ENCODE measurements around the gene CHST15. TPM values are rescaled to one million over a fixed set of nuclear protein-coding genes. Genes with fewer than 3 reads are reported as not detected.

CHST15 gene
- total and polyA plus RNA-seq, 7 experiments from 2014 or later = 0.27 to 43.3 (median 2.2) TPM

GRCh38 chr10:124010563-124011131 is 82.8 kb downstream of the CHST15 start:
- POLR2A ChIA-PET = no interaction called here
- Histone ChIP-seq H3K36me3 (ENCODE audit: control insufficient read depth in 2 of 3, insufficient read depth in 3 of 3, low read length in 3 of 3) (no peaks in the 10 kb centered on the region), H3K4me1 (ENCODE audit: control insufficient read depth in 2 of 2, insufficient read depth in 2 of 2, low read length in 2 of 2) (no peaks in the 10 kb centered on the region), H3K9me3 (ENCODE audit: control insufficient read depth in 2 of 3, low read length in 3 of 3) (peaks cover 0 to 9% (median 0%) of the 10 kb centered on the region in 3 experiments), H3K27me3 (ENCODE audit: control insufficient read depth in 2 of 2, insufficient read depth in 2 of 2, low read length in 2 of 2) (no peaks in the 10 kb centered on the region), H3K27ac (ENCODE audit: low read depth, low read length) (no peak overlapping the region), H3K4me3 (ENCODE audit: low read length) (no peak overlapping the region)
- ATAC-seq (no peak), DNase-seq (no peak)
- Mint-ChIP-seq H3K27ac (no peak overlapping the region), H3K4me3 (no peak overlapping the region), H3K4me1 (peaks cover 0 to 3% (median 0%) of the 10 kb centered on the region in 7 donors), H3K36me3 (peaks cover 0 to 10% (median 5%) of the 10 kb centered on the region in 5 donors), H3K27me3 (peaks cover 0 to 2% (median 0%) of the 10 kb centered on the region in 5 donors), H3K9me3 (peaks cover 0 to 18% (median 9%) of the 10 kb centered on the region in 11 donors)
- intact Hi-C loops (cut with micrococcal nuclease) = no loop called here
- CTCF ChIA-PET = no interaction called here

GRCh38 chr10:124010024-124010423 is 83.4 kb downstream of the CHST15 start:
- H3K4me1 ChIP-seq (ENCODE audit: control insufficient read depth in 2 of 2, insufficient read depth in 2 of 2, low read length in 2 of 2) = no peaks in the 10 kb centered on the region
- ChIA-PET POLR2A (no interaction called here), CTCF (no interaction called here)
- intact Hi-C loops (cut with micrococcal nuclease) = no loop called here
- Mint-ChIP-seq H3K4me3 (no peak overlapping the region), H3K9me3 (peaks cover 0 to 18% (median 9%) of the 10 kb centered on the region in 11 donors), H3K4me1 (peaks cover 0 to 4% (median 0%) of the 10 kb centered on the region in 7 donors), H3K36me3 (peaks cover 0 to 10% (median 5%) of the 10 kb centered on the region in 5 donors), H3K27ac (no peak overlapping the region), H3K27me3 (peaks cover 0 to 2% (median 0%) of the 10 kb centered on the region in 5 donors)
- no peaks in the 10 kb centered on the region for H3K36me3 ChIP-seq (ENCODE audit: control insufficient read depth in 2 of 3, insufficient read depth in 3 of 3, low read length in 3 of 3)
- no peak for ATAC-seq
- peaks cover 0 to 9% (median 0%) of the 10 kb centered on the region in 3 experiments for H3K9me3 ChIP-seq (ENCODE audit: control insufficient read depth in 2 of 3, low read length in 3 of 3)
- H3K4me3 ChIP-seq (ENCODE audit: low read length) = no peak overlapping the region
- no peak overlapping the region for H3K27ac ChIP-seq (ENCODE audit: low read depth, low read length)
- DNase-seq = no peak
- H3K27me3 ChIP-seq (ENCODE audit: control insufficient read depth in 2 of 2, insufficient read depth in 2 of 2, low read length in 2 of 2) = no peaks in the 10 kb centered on the region

- POLR2A ChIA-PET = no interaction called here
- DNase-seq = no peak
- H3K27me3 Mint-ChIP-seq = peaks cover 0 to 2% (median 0%) of the 10 kb centered on the region in 5 donors
Observed at GRCh38 chr10:124009231-124010015, 84.0 kb downstream of the CHST15 start.

GRCh38 chr10:124008681-124009080 is 84.7 kb downstream of the CHST15 start:
- Mint-ChIP-seq H3K4me1 (peaks cover 0 to 6% (median 0%) of the 10 kb centered on the region in 7 donors), H3K27me3 (peaks cover 0 to 2% (median 0%) of the 10 kb centered on the region in 5 donors), H3K9me3 (peaks cover 0 to 12% (median 4%) of the 10 kb centered on the region in 11 donors), H3K36me3 (peaks cover 0 to 8% (median 1%) of the 10 kb centered on the region in 5 donors), H3K27ac (no peak overlapping the region), H3K4me3 (no peak overlapping the region)
- no peaks in the 10 kb centered on the region for H3K27me3 ChIP-seq (ENCODE audit: control insufficient read depth in 2 of 2, insufficient read depth in 2 of 2, low read length in 2 of 2)
- H3K36me3 ChIP-seq (ENCODE audit: control insufficient read depth in 2 of 3, insufficient read depth in 3 of 3, low read length in 3 of 3) = no peaks in the 10 kb centered on the region
- ChIA-PET CTCF (no interaction called here), POLR2A (no interaction called here)
- ATAC-seq (no peak), DNase-seq (no peak)
- no peak overlapping the region for H3K4me3 ChIP-seq (ENCODE audit: low read length)
- H3K27ac ChIP-seq (ENCODE audit: low read depth, low read length) = no peak overlapping the region
- H3K4me1 ChIP-seq (ENCODE audit: control insufficient read depth in 2 of 2, insufficient read depth in 2 of 2, low read length in 2 of 2) = no peaks in the 10 kb centered on the region
- intact Hi-C loops (cut with micrococcal nuclease) = no loop called here
- peaks cover 0 to 7% (median 0%) of the 10 kb centered on the region in 3 experiments for H3K9me3 ChIP-seq (ENCODE audit: control insufficient read depth in 2 of 3, low read length in 3 of 3)

More at GRCh38 chr10:124009231-124010015, 84.0 kb downstream of the CHST15 start:
- H3K36me3 Mint-ChIP-seq = peaks cover 0 to 10% (median 5%) of the 10 kb centered on the region in 5 donors
- no peak overlapping the region for H3K27ac Mint-ChIP-seq
- Histone ChIP-seq H3K27me3 (ENCODE audit: control insufficient read depth in 2 of 2, insufficient read depth in 2 of 2, low read length in 2 of 2) (no peaks in the 10 kb centered on the region), H3K4me1 (ENCODE audit: control insufficient read depth in 2 of 2, insufficient read depth in 2 of 2, low read length in 2 of 2) (no peaks in the 10 kb centered on the region), H3K4me3 (ENCODE audit: low read length) (no peak overlapping the region), H3K9me3 (ENCODE audit: control insufficient read depth in 2 of 3, low read length in 3 of 3) (peaks cover 0 to 9% (median 0%) of the 10 kb centered on the region in 3 experiments), H3K27ac (ENCODE audit: low read depth, low read length) (no peak overlapping the region), H3K36me3 (ENCODE audit: control insufficient read depth in 2 of 3, insufficient read depth in 3 of 3, low read length in 3 of 3) (no peaks in the 10 kb centered on the region)
- no peak overlapping the region for H3K4me3 Mint-ChIP-seq
- no peak for ATAC-seq
- H3K4me1 Mint-ChIP-seq = peaks cover 0 to 5% (median 0%) of the 10 kb centered on the region in 7 donors
- H3K9me3 Mint-ChIP-seq = peaks cover 0 to 18% (median 9%) of the 10 kb centered on the region in 11 donors
- intact Hi-C loops (cut with micrococcal nuclease) = no loop called here
- CTCF ChIA-PET = no interaction called here

- Histone ChIP-seq H3K9me3 (ENCODE audit: control insufficient read depth in 2 of 3, low read length in 3 of 3) (peaks cover 0 to 2% (median 0%) of the 10 kb centered on the region in 3 experiments), H3K27ac (ENCODE audit: low read depth, low read length) (no peak overlapping the region), H3K4me3 (ENCODE audit: low read length) (no peak overlapping the region), H3K4me1 (ENCODE audit: control insufficient read depth in 2 of 2, insufficient read depth in 2 of 2, low read length in 2 of 2) (no peaks in the 10 kb centered on the region), H3K27me3 (ENCODE audit: control insufficient read depth in 2 of 2, insufficient read depth in 2 of 2, low read length in 2 of 2) (no peaks in the 10 kb centered on the region), H3K36me3 (ENCODE audit: control insufficient read depth in 2 of 3, insufficient read depth in 3 of 3, low read length in 3 of 3) (no peaks in the 10 kb centered on the region)
- peaks cover 0 to 6% (median 0%) of the 10 kb centered on the region in 7 donors for H3K4me1 Mint-ChIP-seq
- DNase-seq (no peak), ATAC-seq (no peak)
- CTCF ChIA-PET = no interaction called here
- POLR2A ChIA-PET = no interaction called here
- no peak overlapping the region for H3K4me3 Mint-ChIP-seq
- peaks cover 0 to 7% (median 0%) of the 10 kb centered on the region in 11 donors for H3K9me3 Mint-ChIP-seq
- peaks cover 0 to 2% (median 0%) of the 10 kb centered on the region in 5 donors for H3K27me3 Mint-ChIP-seq
- H3K27ac Mint-ChIP-seq = no peak overlapping the region
- H3K36me3 Mint-ChIP-seq = peaks cover 0 to 3% (median 0%) of the 10 kb centered on the region in 5 donors
- intact Hi-C loops (cut with micrococcal nuclease) = no loop called here
Observed at GRCh38 chr10:124008187-124008586, 85.2 kb downstream of the CHST15 start.

GRCh38 chr10:124007773-124008145 is 85.6 kb downstream of the CHST15 start:
- ChIA-PET POLR2A (no interaction called here), CTCF (no interaction called here)
- no peak overlapping the region for H3K4me3 ChIP-seq (ENCODE audit: low read length)
- H3K36me3 ChIP-seq (ENCODE audit: control insufficient read depth in 2 of 3, insufficient read depth in 3 of 3, low read length in 3 of 3) = no peaks in the 10 kb centered on the region
- ATAC-seq (no peak), DNase-seq (no peak)
- intact Hi-C loops (cut with micrococcal nuclease) = no loop called here
- H3K9me3 ChIP-seq (ENCODE audit: control insufficient read depth in 2 of 3, low read length in 3 of 3) = no peaks in the 10 kb centered on the region
- H3K27ac ChIP-seq (ENCODE audit: low read depth, low read length) = no peak overlapping the region
- H3K27me3 Mint-ChIP-seq = peaks cover 0 to 2% (median 0%) of the 10 kb centered on the region in 5 donors
- peaks cover 0 to 6% (median 0%) of the 10 kb centered on the region in 7 donors for H3K4me1 Mint-ChIP-seq
- no peak overlapping the region for H3K4me3 Mint-ChIP-seq
- H3K36me3 Mint-ChIP-seq = peaks cover 0 to 3% (median 0%) of the 10 kb centered on the region in 5 donors
- peaks cover 0 to 6% (median 0%) of the 10 kb centered on the region in 11 donors for H3K9me3 Mint-ChIP-seq
- no peaks in the 10 kb centered on the region for H3K4me1 ChIP-seq (ENCODE audit: control insufficient read depth in 2 of 2, insufficient read depth in 2 of 2, low read length in 2 of 2)
- H3K27ac Mint-ChIP-seq = no peak overlapping the region
- H3K27me3 ChIP-seq (ENCODE audit: control insufficient read depth in 2 of 2, insufficient read depth in 2 of 2, low read length in 2 of 2) = no peaks in the 10 kb centered on the region
